Stimulated activated CD8-positive, alpha-beta memory T cell treated with anti-CD3 and anti-CD28 coated beads, Interleukin-4, amount 100 ng/mL, for 4 hours (primary cell): ENCODE measurements around the gene GALNS.
"Not testable (repeated sequence)": the region's sequence is repeated elsewhere in the genome, so short reads cannot be mapped to it uniquely, and the experiment has no call there.

Experiments used
- DNase-seq, 2 donors: peaks; one replicate each; pipeline ENCODE4 v3.0.0-alpha.2; 2020; ENCODE audit warnings: low read depth in 2 of 2, low spot score in 1 of 2

GALNS gene

GRCh38 chr16:88772871-88773811, 83.6 kb downstream of the GALNS start:
- no peak for DNase-seq

- DNase-seq, result not testable (repeated sequence)
These were observed 85.0 kb downstream of the GALNS start for GRCh38 chr16:88771781-88772180.

GRCh38 chr16:88771294-88771772, 85.4 kb downstream of the GALNS start:
- no peak for DNase-seq

GRCh38 chr16:88770461-88771293, 86.1 kb downstream of the GALNS start:
- DNase-seq, result no peak

- no peak for DNase-seq
These were observed 86.9 kb downstream of the GALNS start for GRCh38 chr16:88769617-88770460.

- no peak for DNase-seq
These were observed 88.5 kb downstream of the GALNS start for GRCh38 chr16:88768071-88768783.

DNA sequence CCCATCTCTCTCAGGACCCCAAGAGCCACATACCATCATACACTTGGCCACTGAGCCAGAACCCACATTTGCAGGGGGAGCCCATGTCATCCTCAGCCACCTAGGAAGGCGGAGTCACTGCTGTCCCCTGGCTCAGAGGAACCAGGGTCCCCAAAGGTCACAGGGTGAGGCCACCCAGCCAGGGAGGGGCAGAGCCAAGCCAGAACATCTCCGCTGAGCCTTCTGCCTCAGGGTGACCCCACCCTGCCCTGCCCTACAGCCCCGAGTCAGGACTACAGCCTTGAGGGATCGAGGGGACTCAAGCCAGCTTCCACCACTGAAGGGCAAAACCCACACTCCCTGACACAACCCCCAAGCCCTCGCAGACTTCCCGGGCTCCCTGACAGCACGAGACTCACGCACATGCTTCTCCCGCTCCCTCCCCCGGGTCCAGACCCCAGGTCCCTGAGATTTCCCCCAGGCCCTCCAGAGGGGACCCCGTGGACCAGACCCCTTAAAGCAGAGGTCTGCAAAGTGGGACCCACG, 89.1 kb downstream of the GALNS start:
- DNase-seq, result no peak

DNA sequence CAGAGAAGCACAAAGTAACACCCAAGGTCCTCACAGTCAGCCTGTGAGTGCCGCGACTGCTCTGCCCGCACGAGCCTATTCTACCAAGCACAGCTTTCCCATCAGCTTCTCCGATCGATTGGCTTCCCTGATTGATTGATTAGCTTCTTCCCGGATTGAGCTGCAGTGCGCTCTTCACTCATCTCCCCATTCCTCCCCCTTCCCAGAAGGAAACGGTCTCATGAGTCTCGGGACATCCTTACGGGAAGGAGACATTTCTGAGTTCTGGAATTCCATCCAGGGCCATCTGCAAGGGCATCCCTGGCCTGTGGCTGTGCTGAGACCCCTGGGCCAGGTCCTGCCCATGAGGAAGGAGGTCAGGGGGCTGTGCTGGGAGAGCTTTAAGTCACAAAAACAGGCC, 89.8 kb downstream of the GALNS start:
- no peak for DNase-seq

DNA sequence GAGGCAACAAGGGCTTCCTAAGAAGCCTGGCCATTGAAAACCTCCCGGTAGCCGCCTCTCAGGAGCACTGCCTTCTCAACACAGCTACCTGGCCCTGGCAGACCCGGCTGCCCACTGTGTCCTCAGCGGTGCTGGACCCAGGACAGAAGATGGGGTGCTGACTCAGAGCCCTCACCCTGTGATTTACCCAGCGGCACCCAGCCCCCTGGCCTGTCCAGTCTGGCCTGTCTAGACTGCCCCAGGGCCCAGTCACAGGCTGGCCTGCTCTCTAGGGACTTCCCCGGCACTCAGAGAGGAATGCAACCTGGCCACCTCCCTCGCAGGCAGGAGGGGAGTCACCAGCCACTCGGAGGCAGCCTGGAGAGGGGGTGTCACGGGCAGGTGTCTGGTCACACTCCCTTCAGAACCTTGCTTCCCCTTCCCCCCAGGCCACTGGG, 91.8 kb downstream of the GALNS start:
- DNase-seq, result no peak

DNA sequence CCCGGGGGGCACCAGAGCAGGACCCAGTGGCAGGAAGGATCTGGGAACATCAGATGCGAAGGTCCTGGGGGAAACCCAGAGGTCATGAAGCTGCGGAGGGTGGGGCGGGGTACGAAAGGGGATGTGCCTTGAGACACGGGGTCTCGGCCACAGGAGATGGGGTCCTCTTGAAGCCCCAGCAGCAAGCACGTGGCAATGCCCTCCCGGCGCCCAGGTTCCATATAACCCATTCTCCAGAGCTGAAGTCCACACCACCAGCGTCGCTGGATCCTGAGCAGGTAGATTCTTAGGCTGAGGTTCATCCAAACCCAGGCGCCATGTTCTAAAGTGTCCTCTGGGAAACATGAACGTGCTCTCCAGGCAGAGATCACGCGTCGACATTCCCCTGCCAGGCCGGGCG, 92.7 kb downstream of the GALNS start:
- no peak for DNase-seq
